GM04504 (cell line): ENCODE measurements around the gene LARP6.

ENCODE experiments used
- DNase-seq: peaks from one replicate; pipeline ENCODE4 v3.0.0-alpha.2; 2012; ENCODE audit warnings: low read depth

LARP6 gene

GRCh38 chr15:70793694-70794093 lies 60.3 kb downstream of the LARP6 start:
- no peak for DNase-seq

- DNase-seq = peak; percentile 59
Observed at GRCh38 chr15:70792171-70792573, 61.8 kb downstream of the LARP6 start.

- no peak for DNase-seq
Observed at GRCh38 chr15:70791259-70791658, 62.7 kb downstream of the LARP6 start.

DNA sequence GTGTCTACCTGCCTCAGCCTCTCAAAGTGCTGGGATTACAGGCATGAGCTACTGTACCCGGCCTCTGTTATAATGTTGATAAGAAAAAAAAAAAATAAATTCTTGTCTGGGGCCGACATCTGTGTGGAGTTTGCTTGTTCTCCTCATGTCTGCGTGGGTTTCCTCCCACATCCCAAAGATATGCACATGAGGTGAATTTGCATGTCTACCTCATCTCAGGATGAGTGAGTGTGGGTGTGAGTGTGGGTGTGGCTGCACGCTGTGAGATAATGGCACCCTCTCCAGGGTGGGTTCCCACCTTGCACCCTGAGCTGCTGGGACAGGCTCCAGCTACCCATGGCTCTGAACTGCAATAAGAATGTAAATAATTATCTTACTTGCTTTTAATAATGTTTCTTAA lies 64.7 kb downstream of the LARP6 start:
- DNase-seq = no peak

GRCh38 chr15:70788114-70789049 lies 65.6 kb downstream of the LARP6 start:
- DNase-seq = peak; percentile 52

GRCh38 chr15:70786996-70787395 lies 67.0 kb downstream of the LARP6 start:
- DNase-seq = no peak

- DNase-seq = no peak
Observed at GRCh38 chr15:70783610-70784022, 70.3 kb downstream of the LARP6 start.

GRCh38 chr15:70783041-70783440 lies 70.9 kb downstream of the LARP6 start:
- no peak for DNase-seq

- DNase-seq = no peak
Observed at GRCh38 chr15:70781236-70781635, 72.7 kb downstream of the LARP6 start.
